HepG2 (cell line): ENCODE measurements around the gene WBP1. TPM values are rescaled to one million over a fixed set of nuclear protein-coding genes. Genes with fewer than 3 reads are reported as not detected.
A peak's percentile ranks its signal among the peaks of the same experiment; 100 is the strongest.

ENCODE experiments used
- DNMT1 ChIP-seq: sonication (generic); formaldehyde crosslinking; IDR thresholded peaks from 2 replicates; pipeline ENCODE4 v1.5.1; 2020; ENCODE audit warnings: mild to moderate bottlenecking, missing genetic modification reagents
- HDAC1 ChIP-seq: sonication (generic); formaldehyde crosslinking; IDR thresholded peaks from 2 replicates; pipeline ENCODE4 v1.5.1; 2020; ENCODE audit warnings: mild to moderate bottlenecking, missing genetic modification reagents
- HMG20A ChIP-seq: IDR thresholded peaks from 2 replicates; pipeline ENCODE4 v1.6.1; 2016; ENCODE audit warnings: borderline replicate concordance
- HNF4A ChIP-seq: sonication (generic); formaldehyde crosslinking; IDR thresholded peaks from 2 replicates; pipeline ENCODE4 v1.4.0; 2020; ENCODE audit warnings: missing genetic modification reagents
- ISL2 ChIP-seq: sonication (generic); formaldehyde crosslinking; IDR thresholded peaks from 2 replicates; pipeline ENCODE4 v1.5.0; 2020; ENCODE audit warnings: missing genetic modification reagents
- KDM1A ChIP-seq: IDR thresholded peaks from 2 replicates; pipeline ENCODE4 v1.6.1; 2016; ENCODE audit warnings: missing compliant biosample characterization
- KDM5B ChIP-seq: sonication (generic); formaldehyde crosslinking; IDR thresholded peaks from 2 replicates; pipeline ENCODE4 v1.4.0; 2020; ENCODE audit warnings: missing genetic modification reagents, mild to moderate bottlenecking, borderline replicate concordance
- LBX2 ChIP-seq: sonication (generic); formaldehyde crosslinking; IDR thresholded peaks from 2 replicates; pipeline ENCODE4 v1.5.0; 2020; ENCODE audit warnings: missing genetic modification reagents, mild to moderate bottlenecking, borderline replicate concordance
- NFE2L2 ChIP-seq: fragments of 150-350 bp; IDR thresholded peaks from 2 replicates; pipeline ENCODE4 v1.6.1; 2014; ENCODE audit warnings: low read length
- POLR2AphosphoS2 ChIP-seq: IDR thresholded peaks from 2 replicates; pipeline ENCODE4 v1.6.1; 2011; ENCODE audit warnings: low read depth, low read length, improper control_type of control experiment
- RBAK ChIP-seq: sonication (generic); formaldehyde crosslinking; IDR thresholded peaks from 2 replicates; pipeline ENCODE4 v1.5.1; 2020; ENCODE audit warnings: mild to moderate bottlenecking, missing genetic modification reagents
- RCOR2 ChIP-seq: IDR thresholded peaks from 2 replicates; pipeline ENCODE4 v1.6.1; 2016; ENCODE audit warnings: missing biosample characterization, missing genetic modification reagents
- SOX5 ChIP-seq: IDR thresholded peaks from 2 replicates; pipeline ENCODE4 v1.6.1; 2016; ENCODE audit warnings: borderline replicate concordance
- TARDBP ChIP-seq: sonication (generic); formaldehyde crosslinking; IDR thresholded peaks from 2 replicates; pipeline ENCODE4 v1.8.0; 2022; ENCODE audit warnings: mild to moderate bottlenecking, missing genetic modification reagents
- ZBTB38 ChIP-seq: sonication (generic); formaldehyde crosslinking; IDR thresholded peaks from 2 replicates; pipeline ENCODE4 v1.5.1; 2020; ENCODE audit warnings: mild to moderate bottlenecking, missing genetic modification reagents
- ZHX2 ChIP-seq, 2 experiments: sonication (generic) in 1 of 2; formaldehyde crosslinking in 1 of 2; IDR thresholded peaks; 2 replicates each; pipeline versions ENCODE4 v1.6.1 to v1.9.0; 2014 to 2022; ENCODE audit warnings: antibody characterized with exemption in 1 of 2, borderline replicate concordance in 1 of 2, inconsistent platforms in 1 of 2, low read depth in 1 of 2, missing genetic modification reagents in 1 of 2
- ZNF20 ChIP-seq: sonication (generic); formaldehyde crosslinking; IDR thresholded peaks from 2 replicates; pipeline ENCODE4 v1.4.0; 2020; ENCODE audit warnings: mild to moderate bottlenecking, moderate library complexity, missing genetic modification reagents
- ZNF230 ChIP-seq: sonication (generic); formaldehyde crosslinking; IDR thresholded peaks from 2 replicates; pipeline ENCODE4 v1.4.0; 2020; ENCODE audit warnings: mild to moderate bottlenecking, missing genetic modification reagents
- ZNF235 ChIP-seq: sonication (generic); formaldehyde crosslinking; IDR thresholded peaks from 2 replicates; pipeline ENCODE4 v1.8.1; 2023; ENCODE audit warnings: mild to moderate bottlenecking, missing genetic modification reagents, borderline replicate concordance
- ZNF264 ChIP-seq: sonication (generic); formaldehyde crosslinking; IDR thresholded peaks from 2 replicates; pipeline ENCODE4 v1.4.0; 2020; ENCODE audit warnings: missing genetic modification reagents
- ZNF543 ChIP-seq: sonication (generic); formaldehyde crosslinking; IDR thresholded peaks from 2 replicates; pipeline ENCODE4 v1.4.0; 2020; ENCODE audit warnings: mild to moderate bottlenecking, missing genetic modification reagents
- ZNF550 ChIP-seq: sonication (generic); formaldehyde crosslinking; IDR thresholded peaks from 2 replicates; pipeline ENCODE4 v1.4.0; 2020; ENCODE audit warnings: mild to moderate bottlenecking, missing genetic modification reagents, borderline replicate concordance
- ZNF674 ChIP-seq: sonication (generic); formaldehyde crosslinking; IDR thresholded peaks from 2 replicates; pipeline ENCODE4 v1.5.0; 2020; ENCODE audit warnings: low read depth, mild to moderate bottlenecking, missing genetic modification reagents
- ZNF792 ChIP-seq: IDR thresholded peaks from 2 replicates; pipeline ENCODE4 v1.6.1; 2016
- ZSCAN21 ChIP-seq: sonication (generic); formaldehyde crosslinking; IDR thresholded peaks from 2 replicates; pipeline ENCODE4 v1.8.0; 2022; ENCODE audit warnings: mild to moderate bottlenecking, missing genetic modification reagents, moderate library complexity, borderline replicate concordance
- polyA plus RNA-seq, 8 experiments: library from polyadenylated mRNA; depleted of rRNA in 3 of 8; stranded (reverse) in 7 of 8; unstranded in 1 of 8; fragments of >200 nt; fragmentation: Illumina TruSeq in 4 of 8; extraction: Trizol in 4 of 8; gene quantifications; 2 replicates each; pipeline versions ENCODE4 v1.2.1 to v1.2.3, GENCODE V29; 2011 to 2016; ENCODE audit warnings: low read depth in 4 of 8, missing spikeins in 1 of 8, mixed read lengths in 1 of 8; ENCODE audit not compliant: insufficient read depth in 1 of 8
- total RNA-seq, 5 experiments: library from RNA; depleted of rRNA; stranded (reverse); fragments of >200 nt; fragmentation: Illumina TruSeq; extraction: Trizol; gene quantifications; 2 replicates each; pipeline ENCODE4 v1.2.3, GENCODE V29; 2016; ENCODE audit warnings: low read depth in 1 of 5

Gene WBP1
- total and polyA plus RNA-seq, 2 of the 13 experiments (the other 11 are each of a cell fraction or from before 2014, with no cell fraction given) = 38.8 to 85.7 TPM

GRCh38 chr2:74429487-74430451, 28.5 kb upstream of the WBP1 start (continued):
- TF ChIP-seq ZHX2 (IDR thresholded peaks at IDR 0.05; ENCODE audit: low read depth) = peak; percentile 73
- TF ChIP-seq ZHX2 (CRISPR knock-in tag; IDR thresholded peaks at IDR 0.05; ENCODE audit: borderline replicate concordance) = no peak
- TF ChIP-seq ZNF264 = no peak
- no peak for TF ChIP-seq ZNF674 (CRISPR knock-in tag)
- peak; percentile 64 for TF ChIP-seq HMG20A
- TF ChIP-seq ZNF792 (CRISPR knock-in tag) = peak; percentile 67; the same call in 1 of the 2 replicates
- TF ChIP-seq LBX2 (CRISPR knock-in tag) = no peak
- peak; percentile 93 for TF ChIP-seq HDAC1 (CRISPR knock-in tag)
- peak; percentile 91; the same call in 1 of the 2 replicates for TF ChIP-seq ZBTB38 (CRISPR knock-in tag)
- TF ChIP-seq ISL2 (CRISPR knock-in tag) = peak; percentile 33; the same call in 1 of the 2 replicates
- TF ChIP-seq NFE2L2 = no peak
- TF ChIP-seq POLR2AphosphoS2 = 0 out of 2 replicates have a peak, but pooled peaks have one; percentile 48
- TF ChIP-seq ZNF235 = no peak
- peak; percentile 76 for TF ChIP-seq RCOR2
- TF ChIP-seq HNF4A (CRISPR knock-in tag) = peak; percentile 97
- TF ChIP-seq ZNF543 (CRISPR knock-in tag) = peak; percentile 91
- TF ChIP-seq DNMT1 (CRISPR knock-in tag) = peak; percentile 92; the same call in 1 of the 2 replicates
- peak; percentile 84 for TF ChIP-seq TARDBP (CRISPR knock-in tag)
- no peak for TF ChIP-seq ZNF230 (CRISPR knock-in tag)
- TF ChIP-seq SOX5 (CRISPR knock-in tag) = peak; percentile 64
- 0 out of 2 replicates have a peak, but pooled peaks have one; percentile 31 for TF ChIP-seq KDM1A (CRISPR knock-in tag)
- TF ChIP-seq ZNF550 (CRISPR knock-in tag) = no peak
- peak; percentile 64; the same call in 1 of the 2 replicates for TF ChIP-seq ZSCAN21
- peak; percentile 79; the same call in 1 of the 2 replicates for TF ChIP-seq RBAK (CRISPR knock-in tag)
- TF ChIP-seq ZNF20 (CRISPR knock-in tag) = no peak
- peak; percentile 71; the same call in 1 of the 2 replicates for TF ChIP-seq KDM5B (CRISPR knock-in tag)
